Activated CD8-positive, alpha-beta T cell treated with anti-CD3 and anti-CD28 coated beads for 36 hours (primary cell): Measurements from ENCODE around the gene BORCS6. TPM values are rescaled to one million over a fixed set of nuclear protein-coding genes. Genes with fewer than 3 reads are reported as not detected.

ENCODE experiments used
- ATAC-seq: fragments of 200-7000 bp; cut with Tn5 transposase; one replicate; pipeline ENCODE4 v1.10.0; 2021; ENCODE audit warnings: mild to moderate bottlenecking, moderate library complexity
- CTCF ChIA-PET: fragments of 350-600 bp; sonication (Branson Sonifier 250); formaldehyde crosslinking; loops from one replicate; lab custom pipeline; 2021; ENCODE audit warnings: antibody characterized with exemption; lab: Charles Lee
- POLR2A ChIA-PET: fragments of 350-600 bp; sonication (Branson Sonifier 250); formaldehyde crosslinking; loops from one replicate; lab custom pipeline; 2021; ENCODE audit warnings: antibody characterized with exemption; lab: Charles Lee
- DNase-seq: peaks from one replicate; pipeline ENCODE4 v3.0.0-alpha.2; 2020
- H3K27ac Mint-ChIP-seq: one replicate; pipeline ENCODE4 v1.8.0; 2021; ENCODE audit warnings: mild to moderate bottlenecking, mixed read lengths
- H3K27me3 Mint-ChIP-seq: one replicate; pipeline ENCODE4 v1.8.0; 2021; ENCODE audit warnings: mixed read lengths
- H3K36me3 Mint-ChIP-seq: one replicate; pipeline ENCODE4 v1.8.0; 2021; ENCODE audit warnings: low read depth, mixed read lengths
- H3K4me1 Mint-ChIP-seq: one replicate; pipeline ENCODE4 v1.8.0; 2021; ENCODE audit warnings: low read depth, mixed read lengths
- H3K4me3 Mint-ChIP-seq: one replicate; pipeline ENCODE4 v1.8.0; 2021; ENCODE audit warnings: mild to moderate bottlenecking, moderate library complexity, mixed read lengths
- H3K9me3 Mint-ChIP-seq: one replicate; pipeline ENCODE4 v1.8.0; 2021; ENCODE audit warnings: mixed read lengths
- intact Hi-C: fragments of 100-400 bp; cut with micrococcal nuclease; formaldehyde crosslinking; loops from one replicate; pipeline ENCODE4 v1.10.0; 2022
- total RNA-seq, 2 experiments: library from RNA; stranded (reverse); gene quantifications; one replicate each; pipeline ENCODE4 v1.2.3, GENCODE V29; 2021
- TF ChIP-seq, protein P1 (sequence below): fragments of 200-600 bp; IDR thresholded peaks from one replicate; pipeline ENCODE4 v1.8.0; 2022; ENCODE audit warnings: antibody characterized with exemption, mild to moderate bottlenecking

BORCS6 gene
- total RNA-seq, 2 experiments from 2014 or later: 5.5 to 6.2 TPM

DNA sequence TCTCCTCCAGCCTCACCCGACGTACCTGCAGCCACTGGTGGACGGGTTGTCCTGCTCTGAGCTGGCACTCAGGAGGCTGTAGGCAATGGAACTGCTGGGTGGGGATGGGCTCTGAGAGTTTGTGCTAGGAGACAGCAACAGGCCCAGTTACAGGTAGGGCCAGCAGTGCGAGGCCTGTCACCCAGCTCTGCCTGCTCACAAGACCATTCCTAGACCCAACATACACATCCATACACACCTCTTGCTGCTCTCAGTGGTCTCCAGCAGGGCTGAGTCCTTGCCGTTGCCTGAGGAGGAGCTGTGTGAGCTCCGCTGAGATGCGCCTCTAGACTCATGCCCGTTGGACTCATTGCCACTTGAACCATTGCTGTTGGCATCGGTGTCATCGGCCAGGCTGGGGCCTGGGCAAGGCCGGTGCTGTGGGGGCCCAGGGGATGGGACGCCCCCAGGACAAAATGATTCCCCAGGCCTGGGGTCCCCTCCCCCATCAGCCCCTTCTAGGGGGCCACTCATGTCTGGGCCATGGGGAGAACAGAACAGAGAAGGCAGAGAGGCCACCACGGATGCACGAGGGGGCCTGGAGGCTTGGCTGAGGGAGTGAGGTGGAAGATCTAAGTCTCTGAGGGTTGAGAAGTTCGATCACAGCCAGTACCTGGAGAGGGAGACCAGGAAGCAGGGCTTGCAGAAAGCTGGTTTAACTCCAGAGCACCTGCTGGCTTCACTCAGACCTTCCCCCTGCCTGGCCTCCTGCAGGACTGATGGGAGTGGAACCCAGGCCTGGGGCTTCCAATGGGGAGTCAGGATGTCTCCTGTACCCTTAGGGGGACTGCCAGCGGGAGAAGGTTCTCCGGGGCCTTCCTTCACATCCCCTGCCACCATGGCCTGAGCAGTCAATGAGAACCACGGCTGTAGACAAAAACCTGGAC, 39.5 kb downstream of the BORCS6 start:
- peaks cover 47% of the 10 kb centered on the region for H3K36me3 Mint-ChIP-seq
- peaks cover 37% of the 10 kb centered on the region for H3K4me1 Mint-ChIP-seq
- no peak overlapping the region for H3K4me3 Mint-ChIP-seq
- TF ChIP-seq, protein P1, sequence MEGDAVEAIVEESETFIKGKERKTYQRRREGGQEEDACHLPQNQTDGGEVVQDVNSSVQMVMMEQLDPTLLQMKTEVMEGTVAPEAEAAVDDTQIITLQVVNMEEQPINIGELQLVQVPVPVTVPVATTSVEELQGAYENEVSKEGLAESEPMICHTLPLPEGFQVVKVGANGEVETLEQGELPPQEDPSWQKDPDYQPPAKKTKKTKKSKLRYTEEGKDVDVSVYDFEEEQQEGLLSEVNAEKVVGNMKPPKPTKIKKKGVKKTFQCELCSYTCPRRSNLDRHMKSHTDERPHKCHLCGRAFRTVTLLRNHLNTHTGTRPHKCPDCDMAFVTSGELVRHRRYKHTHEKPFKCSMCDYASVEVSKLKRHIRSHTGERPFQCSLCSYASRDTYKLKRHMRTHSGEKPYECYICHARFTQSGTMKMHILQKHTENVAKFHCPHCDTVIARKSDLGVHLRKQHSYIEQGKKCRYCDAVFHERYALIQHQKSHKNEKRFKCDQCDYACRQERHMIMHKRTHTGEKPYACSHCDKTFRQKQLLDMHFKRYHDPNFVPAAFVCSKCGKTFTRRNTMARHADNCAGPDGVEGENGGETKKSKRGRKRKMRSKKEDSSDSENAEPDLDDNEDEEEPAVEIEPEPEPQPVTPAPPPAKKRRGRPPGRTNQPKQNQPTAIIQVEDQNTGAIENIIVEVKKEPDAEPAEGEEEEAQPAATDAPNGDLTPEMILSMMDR: no peak
- intact Hi-C loops: loop anchor here (1.0 kb wide), 1 partner anchor 11 kb away; no protein-coding TSS in a partner anchor
- H3K9me3 Mint-ChIP-seq: no peaks in the 10 kb centered on the region
- POLR2A ChIA-PET: interaction anchor here (0.7 to 22.8 kb wide), 7 partner anchors 8 to 27 kb away, joined by 3 to 476 read pairs (median 7); partner anchors contain the start of gene HES7
- H3K27ac Mint-ChIP-seq: peak overlapping the region; percentile 68
- no peaks in the 10 kb centered on the region for H3K27me3 Mint-ChIP-seq
- DNase-seq: no peak
- CTCF ChIA-PET: interaction anchor here (0.8 to 1.8 kb wide), 7 partner anchors 9 to 35 kb away, joined by 3 to 10 read pairs (median 4); no protein-coding TSS in a partner anchor
- ATAC-seq: no peak

- peaks cover 47% of the 10 kb centered on the region for H3K36me3 Mint-ChIP-seq
- H3K9me3 Mint-ChIP-seq: no peaks in the 10 kb centered on the region
- ChIA-PET CTCF (interaction anchor here (0.7 to 0.8 kb wide), 2 partner anchors 10 to 23 kb away, joined by 3 read pairs; no protein-coding TSS in a partner anchor), POLR2A (interaction anchor here (1.8 to 22.8 kb wide), 4 partner anchors 7 to 22 kb away, joined by 4 to 476 read pairs (median 228); partner anchors contain the start of genes PER1 and VAMP2)
- H3K4me3 Mint-ChIP-seq: peak overlapping the region; percentile 33
- intact Hi-C loops: no loop called here
- peaks cover 28% of the 10 kb centered on the region for H3K4me1 Mint-ChIP-seq
- TF ChIP-seq, protein P1: no peak
- H3K27ac Mint-ChIP-seq: no peak overlapping the region
- no peaks in the 10 kb centered on the region for H3K27me3 Mint-ChIP-seq
- no peak for ATAC-seq
- DNase-seq: no peak
These were observed 40.4 kb downstream of the BORCS6 start for GRCh38 chr17:8149419-8150193.

DNA sequence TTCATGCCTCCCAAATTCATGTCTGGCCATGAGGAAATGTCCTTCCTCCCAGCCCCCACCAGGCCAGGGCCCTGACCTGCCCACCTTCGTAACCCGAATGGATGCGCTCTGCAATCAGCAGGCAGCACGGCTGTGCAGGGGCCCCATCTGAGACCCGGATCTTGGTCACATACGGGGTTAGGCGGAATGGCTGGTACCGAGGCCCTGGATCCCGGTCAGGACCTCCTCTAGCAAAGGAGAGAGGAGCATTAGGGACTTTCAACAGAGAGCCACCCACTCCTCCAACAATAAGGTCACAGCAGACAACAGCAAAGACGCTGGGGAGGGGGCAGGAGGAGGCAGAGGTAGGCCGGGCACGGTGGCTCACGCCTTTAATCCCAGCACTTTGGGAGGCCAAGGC, 41.4 kb downstream of the BORCS6 start:
- no peak overlapping the region for H3K4me3 Mint-ChIP-seq
- ATAC-seq (no peak), DNase-seq (no peak)
- H3K27ac Mint-ChIP-seq: no peak overlapping the region
- TF ChIP-seq, protein P1: no peak
- no peaks in the 10 kb centered on the region for H3K27me3 Mint-ChIP-seq
- peaks cover 55% of the 10 kb centered on the region for H3K36me3 Mint-ChIP-seq
- POLR2A ChIA-PET: interaction anchor here (12.8 to 22.8 kb wide), 3 partner anchors 6 to 24 kb away, joined by 228 to 476 read pairs (median 228); partner anchors contain the start of genes PER1 and VAMP2
- H3K9me3 Mint-ChIP-seq: no peaks in the 10 kb centered on the region
- CTCF ChIA-PET: interaction anchor here (1.3 kb wide), 1 partner anchor 10 kb away, joined by 10 read pairs; no protein-coding TSS in a partner anchor
- H3K4me1 Mint-ChIP-seq: peaks cover 21% of the 10 kb centered on the region
- intact Hi-C loops: no loop called here

DNA sequence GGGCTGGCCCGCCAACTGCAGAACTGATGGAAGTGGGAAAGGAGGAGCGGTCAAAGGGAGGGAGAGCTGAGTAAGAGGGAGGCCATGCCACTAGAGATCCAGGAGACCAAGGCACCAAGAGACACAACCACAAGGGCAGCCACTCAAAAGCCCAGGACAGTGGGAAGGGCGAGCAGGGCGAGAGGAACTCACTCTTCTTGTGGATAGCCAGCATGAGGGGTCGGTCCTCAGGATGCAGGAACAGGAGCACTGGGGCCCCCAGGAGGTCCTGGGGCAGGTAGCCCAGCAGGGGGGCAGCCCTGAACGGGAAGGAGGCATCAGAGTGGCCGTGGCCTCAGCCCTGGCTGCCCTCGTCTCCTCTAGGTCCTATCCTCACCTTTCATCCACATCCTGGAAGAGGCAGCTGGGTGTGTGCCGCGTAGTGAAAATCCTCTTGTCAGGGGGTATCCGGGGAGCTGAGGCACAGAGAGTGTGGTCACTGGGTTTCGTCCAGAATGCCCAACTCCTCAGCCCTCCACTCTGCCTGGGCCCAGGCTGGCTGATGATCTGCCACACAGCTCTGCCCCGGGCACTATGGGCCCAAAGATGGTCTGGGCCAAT, 42.1 kb downstream of the BORCS6 start:
- no peaks in the 10 kb centered on the region for H3K27me3 Mint-ChIP-seq
- peaks cover 14% of the 10 kb centered on the region for H3K4me1 Mint-ChIP-seq
- TF ChIP-seq, protein P1: no peak
- CTCF ChIA-PET: interaction anchor here (1.3 kb wide), 1 partner anchor 9 kb away, joined by 10 read pairs; no protein-coding TSS in a partner anchor
- H3K9me3 Mint-ChIP-seq: no peaks in the 10 kb centered on the region
- no peak for DNase-seq
- H3K27ac Mint-ChIP-seq: no peak overlapping the region
- POLR2A ChIA-PET: interaction anchor here (1.0 to 22.8 kb wide), 4 partner anchors 5 to 24 kb away, joined by 3 to 476 read pairs (median 228); partner anchors contain the start of genes PER1 and VAMP2
- intact Hi-C loops: no loop called here
- H3K4me3 Mint-ChIP-seq: no peak overlapping the region
- H3K36me3 Mint-ChIP-seq: peaks cover 58% of the 10 kb centered on the region
- ATAC-seq: no peak
